ENCODE data around the gene PIP5KL1.

The PIP5KL1 gene

GRCh38 chr9:127967151-127967809 is 36.7 kb upstream of the PIP5KL1 start:
- DNase-seq, result no peak

GRCh38 chr9:127966416-127967150 is 36.0 kb upstream of the PIP5KL1 start:
- DNase-seq, result no peak

- no peak for DNase-seq
Measured at GRCh38 chr9:127965953-127966352, 35.4 kb upstream of the PIP5KL1 start.

GRCh38 chr9:127963359-127964064 is 32.9 kb upstream of the PIP5KL1 start:
- DNase-seq, result no peak

- DNase-seq, result no peak
Measured at GRCh38 chr9:127963041-127963358, 32.4 kb upstream of the PIP5KL1 start.

GRCh38 chr9:127962278-127962677 is 31.7 kb upstream of the PIP5KL1 start:
- DNase-seq, result no peak

- DNase-seq, result no peak
Measured at GRCh38 chr9:127961613-127962155, 31.1 kb upstream of the PIP5KL1 start.

- no peak for DNase-seq
Measured at GRCh38 chr9:127961155-127961490, 30.5 kb upstream of the PIP5KL1 start.

GRCh38 chr9:127960410-127961154 is 30.0 kb upstream of the PIP5KL1 start:
- DNase-seq, result no peak

GRCh38 chr9:127959841-127960409 is 29.3 kb upstream of the PIP5KL1 start:
- DNase-seq, result no peak

- DNase-seq, result no peak
Measured at GRCh38 chr9:127959398-127959797, 28.8 kb upstream of the PIP5KL1 start.

GRCh38 chr9:127958728-127959127 is 28.2 kb upstream of the PIP5KL1 start:
- DNase-seq, result no peak

- DNase-seq, result peak; percentile 91
Measured at GRCh38 chr9:127955294-127956015, 24.9 kb upstream of the PIP5KL1 start.

- DNase-seq, result no peak
Measured at GRCh38 chr9:127954831-127955293, 24.3 kb upstream of the PIP5KL1 start.

- DNase-seq, result no peak
Measured at GRCh38 chr9:127953768-127954505, 23.4 kb upstream of the PIP5KL1 start.

- DNase-seq, result no peak
Measured at GRCh38 chr9:127953154-127953553, 22.6 kb upstream of the PIP5KL1 start.

- no peak for DNase-seq
Measured at GRCh38 chr9:127950513-127951289, 20.1 kb upstream of the PIP5KL1 start.

GRCh38 chr9:127949827-127950512 is 19.4 kb upstream of the PIP5KL1 start:
- no peak for DNase-seq

GRCh38 chr9:127947841-127948710 is 17.5 kb upstream of the PIP5KL1 start:
- DNase-seq, result no peak
